Right lobe of liver (tissue), 4 donors: ENCODE results near the gene KIR3DL3.

ENCODE experiments used
- POLR2A ChIP-seq: fragments of 450-650 bp; IDR thresholded peaks from one replicate; pipeline ENCODE4 v1.6.1; 2017; ENCODE audit warnings: antibody characterized with exemption, mild to moderate bottlenecking
- TF ChIP-seq, protein P1 (sequence below), 4 donors: fragments of 200-600 bp in 3 of 4; fragments of 450-650 bp in 1 of 4; IDR thresholded peaks; one replicate each; pipeline versions ENCODE4 v1.5.1 to v1.8.0; 2016 to 2022; ENCODE audit warnings: antibody characterized with exemption in 4 of 4, mild to moderate bottlenecking in 2 of 4
- donor health status: DM: no; HTN: no; CAD: no.
- donor health status: DM: no; HTN: no; CAD: no.
- donor health status: DM: no; HTN: yes; CAD: no.

DNA sequence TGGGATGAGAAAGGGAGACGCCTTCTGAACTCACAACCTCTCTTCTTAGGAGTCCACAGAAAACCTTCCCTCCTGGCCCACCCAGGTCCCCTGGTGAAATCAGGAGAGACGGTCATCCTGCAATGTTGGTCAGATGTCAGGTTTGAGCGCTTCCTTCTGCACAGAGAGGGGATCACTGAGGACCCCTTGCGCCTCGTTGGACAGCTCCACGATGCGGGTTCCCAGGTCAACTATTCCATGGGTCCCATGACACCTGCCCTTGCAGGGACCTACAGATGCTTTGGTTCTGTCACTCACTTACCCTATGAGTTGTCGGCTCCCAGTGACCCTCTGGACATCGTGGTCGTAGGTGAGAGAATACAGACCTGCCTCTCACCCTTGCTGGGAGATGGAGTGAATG, 3.3 kb downstream of the KIR3DL3 start:
- TF ChIP-seq, protein P1, sequence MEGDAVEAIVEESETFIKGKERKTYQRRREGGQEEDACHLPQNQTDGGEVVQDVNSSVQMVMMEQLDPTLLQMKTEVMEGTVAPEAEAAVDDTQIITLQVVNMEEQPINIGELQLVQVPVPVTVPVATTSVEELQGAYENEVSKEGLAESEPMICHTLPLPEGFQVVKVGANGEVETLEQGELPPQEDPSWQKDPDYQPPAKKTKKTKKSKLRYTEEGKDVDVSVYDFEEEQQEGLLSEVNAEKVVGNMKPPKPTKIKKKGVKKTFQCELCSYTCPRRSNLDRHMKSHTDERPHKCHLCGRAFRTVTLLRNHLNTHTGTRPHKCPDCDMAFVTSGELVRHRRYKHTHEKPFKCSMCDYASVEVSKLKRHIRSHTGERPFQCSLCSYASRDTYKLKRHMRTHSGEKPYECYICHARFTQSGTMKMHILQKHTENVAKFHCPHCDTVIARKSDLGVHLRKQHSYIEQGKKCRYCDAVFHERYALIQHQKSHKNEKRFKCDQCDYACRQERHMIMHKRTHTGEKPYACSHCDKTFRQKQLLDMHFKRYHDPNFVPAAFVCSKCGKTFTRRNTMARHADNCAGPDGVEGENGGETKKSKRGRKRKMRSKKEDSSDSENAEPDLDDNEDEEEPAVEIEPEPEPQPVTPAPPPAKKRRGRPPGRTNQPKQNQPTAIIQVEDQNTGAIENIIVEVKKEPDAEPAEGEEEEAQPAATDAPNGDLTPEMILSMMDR (IDR thresholded peaks at IDR 0.05) = no peak
- no peak for TF ChIP-seq POLR2A
